ENCODE results near the gene ATP11B. TPM values are rescaled to one million over a fixed set of nuclear protein-coding genes. Genes with fewer than 3 reads are reported as not detected.
"Not testable (repeated sequence)": the region's sequence is repeated elsewhere in the genome, so short reads cannot be mapped to it uniquely, and the experiment has no call there.

ATP11B gene
- total and polyA plus RNA-seq, 9 of the 15 experiments (the other 6 are each of a cell fraction or from before 2014, with no cell fraction given), result 11.9 to 68.7 (median 41.8) TPM

DNA sequence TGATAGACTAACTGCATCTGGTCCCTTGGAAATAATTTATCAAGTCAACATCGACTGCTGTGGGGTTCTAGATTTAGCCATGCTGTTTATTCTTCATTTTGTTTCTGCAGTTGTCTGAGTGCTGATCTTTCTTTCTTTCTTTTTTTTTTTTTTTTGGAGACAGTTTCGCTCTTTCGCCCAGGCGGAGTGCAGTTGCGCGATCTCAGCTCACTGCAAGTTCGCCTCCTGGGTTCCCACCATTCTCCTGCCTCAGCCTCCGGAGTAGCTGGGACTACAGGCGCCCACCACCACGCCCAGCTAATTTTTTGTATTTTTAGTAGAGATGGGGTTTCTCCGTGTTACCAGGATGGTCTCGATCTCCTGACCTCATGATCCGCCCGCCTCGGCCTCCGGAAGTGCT lies 5.8 kb downstream of the ATP11B start:
- H4K20me1 ChIP-seq (replicated peaks; ENCODE audit: control insufficient read depth, insufficient read depth, low read length); CTCF ChIA-PET (ENCODE audit: low intra/inter-chr PET ratio); H3K27me3 ChIP-seq (ENCODE audit: control insufficient read depth in 2 of 2, insufficient read depth in 2 of 2, low read length in 2 of 2); H3K9me1 ChIP-seq (ENCODE audit: control insufficient read depth, insufficient read depth, low read length); H3K36me3 ChIP-seq (ENCODE audit: control insufficient read depth, insufficient read depth, low read length); in situ Hi-C loops (cut with MboI); H2AFZ ChIP-seq (ENCODE audit: low read depth, low read length); H3K9ac ChIP-seq (ENCODE audit: insufficient read depth in 1 of 2, low read depth in 2 of 2, low read length in 2 of 2); H3K4me2 ChIP-seq (ENCODE audit: insufficient read depth, low read length); H3K27ac ChIP-seq (ENCODE audit: extremely low read depth, low read depth, low read length); ATAC-seq; H3K9me3 ChIP-seq (replicated peaks; ENCODE audit: control insufficient read depth, insufficient read depth, low read depth, low read length); DNase-seq (ENCODE audit: extremely low read depth in 1 of 4, low spot score in 3 of 4); FAIRE-seq; H3K4me3 ChIP-seq; BruUV-seq (replicated peaks): not testable (repeated sequence)
- Histone ChIP-seq H3K4me1 (replicated peaks in 1 of 2; ENCODE audit: control insufficient read depth in 2 of 2, insufficient read depth in 2 of 2, low read length in 2 of 2) (peaks cover 3 to 16% of the 10 kb centered on the region in 2 experiments; a peak in 3 of 5 replicates), H3K79me2 (ENCODE audit: control insufficient read depth, insufficient read depth, low read length) (peaks cover 100% of the 10 kb centered on the region)
- peak; percentile 41; the same call in 1 of the 2 replicates for TF ChIP-seq ZBTB33 (CRISPR knock-in tag; IDR thresholded peaks at IDR 0.05)
- TF ChIP-seq, protein P1, sequence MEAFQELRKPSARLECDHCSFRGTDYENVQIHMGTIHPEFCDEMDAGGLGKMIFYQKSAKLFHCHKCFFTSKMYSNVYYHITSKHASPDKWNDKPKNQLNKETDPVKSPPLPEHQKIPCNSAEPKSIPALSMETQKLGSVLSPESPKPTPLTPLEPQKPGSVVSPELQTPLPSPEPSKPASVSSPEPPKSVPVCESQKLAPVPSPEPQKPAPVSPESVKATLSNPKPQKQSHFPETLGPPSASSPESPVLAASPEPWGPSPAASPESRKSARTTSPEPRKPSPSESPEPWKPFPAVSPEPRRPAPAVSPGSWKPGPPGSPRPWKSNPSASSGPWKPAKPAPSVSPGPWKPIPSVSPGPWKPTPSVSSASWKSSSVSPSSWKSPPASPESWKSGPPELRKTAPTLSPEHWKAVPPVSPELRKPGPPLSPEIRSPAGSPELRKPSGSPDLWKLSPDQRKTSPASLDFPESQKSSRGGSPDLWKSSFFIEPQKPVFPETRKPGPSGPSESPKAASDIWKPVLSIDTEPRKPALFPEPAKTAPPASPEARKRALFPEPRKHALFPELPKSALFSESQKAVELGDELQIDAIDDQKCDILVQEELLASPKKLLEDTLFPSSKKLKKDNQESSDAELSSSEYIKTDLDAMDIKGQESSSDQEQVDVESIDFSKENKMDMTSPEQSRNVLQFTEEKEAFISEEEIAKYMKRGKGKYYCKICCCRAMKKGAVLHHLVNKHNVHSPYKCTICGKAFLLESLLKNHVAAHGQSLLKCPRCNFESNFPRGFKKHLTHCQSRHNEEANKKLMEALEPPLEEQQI (IDR thresholded peaks at IDR 0.05), result 0 out of 2 replicates have a peak, but pooled peaks have one; percentile 27
- TF ChIP-seq, protein P2, sequence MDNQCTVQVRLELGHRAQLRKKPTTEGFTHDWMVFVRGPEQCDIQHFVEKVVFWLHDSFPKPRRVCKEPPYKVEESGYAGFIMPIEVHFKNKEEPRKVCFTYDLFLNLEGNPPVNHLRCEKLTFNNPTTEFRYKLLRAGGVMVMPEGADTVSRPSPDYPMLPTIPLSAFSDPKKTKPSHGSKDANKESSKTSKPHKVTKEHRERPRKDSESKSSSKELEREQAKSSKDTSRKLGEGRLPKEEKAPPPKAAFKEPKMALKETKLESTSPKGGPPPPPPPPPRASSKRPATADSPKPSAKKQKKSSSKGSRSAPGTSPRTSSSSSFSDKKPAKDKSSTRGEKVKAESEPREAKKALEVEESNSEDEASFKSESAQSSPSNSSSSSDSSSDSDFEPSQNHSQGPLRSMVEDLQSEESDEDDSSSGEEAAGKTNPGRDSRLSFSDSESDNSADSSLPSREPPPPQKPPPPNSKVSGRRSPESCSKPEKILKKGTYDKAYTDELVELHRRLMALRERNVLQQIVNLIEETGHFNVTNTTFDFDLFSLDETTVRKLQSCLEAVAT (IDR thresholded peaks at IDR 0.05), result peak in 1 of 2 experiments; percentile 76; a peak in 2 of 4 replicates
- WGBS (ENCODE audit: insufficient coverage, low coverage, missing lambda C conversion rate), result 80% methylated on average over 14 of the region's 16 CpGs
- intact Hi-C loops (cut with micrococcal nuclease), result loop anchor here (10.0 kb wide), 1 partner anchor 296 kb away; the partner anchor contains the start of gene MCCC1
- POLR2A ChIA-PET, result interaction anchor here (1.5 kb wide), 1 partner anchor 9 kb away, joined by 5 read pairs; no protein-coding TSS in a partner anchor
